Astrocyte of the cerebellum (primary cell): ENCODE measurements around the gene RPH3AL.
"Not testable (repeated sequence)": the region's sequence is repeated elsewhere in the genome, so short reads cannot be mapped to it uniquely, and the experiment has no call there.

Source experiments
- DNase-seq: peaks from one replicate; pipeline ENCODE4 v3.0.0-alpha.2; 2011; ENCODE audit warnings: low read depth
- H3K4me3 ChIP-seq: 2 replicates; pipeline ENCODE4 v1.5.1; 2011; ENCODE audit warnings: mild to moderate bottlenecking, low read depth, low read length, moderate library complexity
- in situ Hi-C: cut with HindIII; loops from 2 replicates; pipeline ENCODE4 v1.10.0; 2017; ENCODE audit warnings: low sequenced_read_pairs
- TF ChIP-seq, protein P1 (sequence below): IDR thresholded peaks from 2 replicates; pipeline ENCODE4 v1.5.1; 2012; ENCODE audit warnings: low read length, low read depth, moderate library complexity, mild to moderate bottlenecking; ENCODE audit errors: missing control alignments

The RPH3AL gene

DNA sequence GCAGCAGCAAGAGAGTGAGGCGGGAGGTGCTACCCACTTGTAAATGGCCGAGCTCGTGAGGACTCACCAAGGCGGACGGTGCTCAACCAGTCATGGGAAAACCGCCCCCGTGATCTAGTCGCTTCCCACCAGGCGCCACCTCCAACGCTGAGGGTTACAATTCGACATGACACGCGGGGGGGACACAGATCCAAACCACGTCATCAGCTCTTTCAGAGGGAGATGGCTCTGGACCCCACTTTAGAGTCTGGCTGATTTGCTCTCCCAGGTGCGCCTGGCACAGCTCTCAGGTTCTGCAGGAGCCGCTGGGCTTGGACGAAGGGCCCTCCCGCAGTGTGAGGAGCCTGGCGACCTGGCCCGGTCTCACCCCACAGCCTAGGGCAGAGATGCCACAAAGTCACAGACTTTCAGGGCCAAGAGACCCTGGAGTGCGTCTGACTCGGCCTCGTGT lies 150.1 kb downstream of the RPH3AL start:
- no peak for DNase-seq
- TF ChIP-seq, protein P1, sequence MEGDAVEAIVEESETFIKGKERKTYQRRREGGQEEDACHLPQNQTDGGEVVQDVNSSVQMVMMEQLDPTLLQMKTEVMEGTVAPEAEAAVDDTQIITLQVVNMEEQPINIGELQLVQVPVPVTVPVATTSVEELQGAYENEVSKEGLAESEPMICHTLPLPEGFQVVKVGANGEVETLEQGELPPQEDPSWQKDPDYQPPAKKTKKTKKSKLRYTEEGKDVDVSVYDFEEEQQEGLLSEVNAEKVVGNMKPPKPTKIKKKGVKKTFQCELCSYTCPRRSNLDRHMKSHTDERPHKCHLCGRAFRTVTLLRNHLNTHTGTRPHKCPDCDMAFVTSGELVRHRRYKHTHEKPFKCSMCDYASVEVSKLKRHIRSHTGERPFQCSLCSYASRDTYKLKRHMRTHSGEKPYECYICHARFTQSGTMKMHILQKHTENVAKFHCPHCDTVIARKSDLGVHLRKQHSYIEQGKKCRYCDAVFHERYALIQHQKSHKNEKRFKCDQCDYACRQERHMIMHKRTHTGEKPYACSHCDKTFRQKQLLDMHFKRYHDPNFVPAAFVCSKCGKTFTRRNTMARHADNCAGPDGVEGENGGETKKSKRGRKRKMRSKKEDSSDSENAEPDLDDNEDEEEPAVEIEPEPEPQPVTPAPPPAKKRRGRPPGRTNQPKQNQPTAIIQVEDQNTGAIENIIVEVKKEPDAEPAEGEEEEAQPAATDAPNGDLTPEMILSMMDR: no peak
- in situ Hi-C loops: loop anchor here (5.0 kb wide), 1 partner anchor 90 kb away; no protein-coding TSS in a partner anchor
- no peak overlapping the region for H3K4me3 ChIP-seq

GRCh38 chr17:201736-202135 lies 150.9 kb downstream of the RPH3AL start:
- in situ Hi-C loops: loop anchor here (5.0 kb wide), 1 partner anchor 91 kb away; no protein-coding TSS in a partner anchor
- DNase-seq, H3K4me3 ChIP-seq: not testable (repeated sequence)

GRCh38 chr17:201257-201656 lies 151.3 kb downstream of the RPH3AL start:
- DNase-seq, H3K4me3 ChIP-seq: not testable (repeated sequence)
- in situ Hi-C loops: loop anchor here (5.0 kb wide), 1 partner anchor 91 kb away; no protein-coding TSS in a partner anchor

DNA sequence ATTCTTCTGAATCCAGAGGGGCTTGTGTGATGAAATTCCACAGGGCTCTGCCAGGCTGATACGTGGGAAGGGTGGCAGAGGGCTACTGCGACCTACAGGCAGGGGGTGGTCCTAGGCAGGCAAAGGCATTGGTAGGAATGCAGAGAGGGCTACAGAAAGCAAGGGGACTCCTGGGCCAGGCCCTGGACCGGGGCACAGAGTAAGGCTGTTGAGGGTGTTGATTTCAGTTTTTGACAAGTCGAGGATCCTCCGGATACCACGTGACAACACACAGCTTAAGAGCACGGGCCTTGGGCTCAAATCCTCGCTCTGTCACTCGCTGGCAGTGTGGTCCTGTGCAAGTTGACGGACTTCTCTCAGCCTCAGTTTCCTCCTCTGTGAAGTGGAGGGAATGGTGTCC lies 152.0 kb downstream of the RPH3AL start:
- in situ Hi-C loops: loop anchor here (5.0 kb wide), 1 partner anchor 92 kb away; no protein-coding TSS in a partner anchor
- TF ChIP-seq, protein P1: no peak
- DNase-seq: no peak
- no peak overlapping the region for H3K4me3 ChIP-seq

DNA sequence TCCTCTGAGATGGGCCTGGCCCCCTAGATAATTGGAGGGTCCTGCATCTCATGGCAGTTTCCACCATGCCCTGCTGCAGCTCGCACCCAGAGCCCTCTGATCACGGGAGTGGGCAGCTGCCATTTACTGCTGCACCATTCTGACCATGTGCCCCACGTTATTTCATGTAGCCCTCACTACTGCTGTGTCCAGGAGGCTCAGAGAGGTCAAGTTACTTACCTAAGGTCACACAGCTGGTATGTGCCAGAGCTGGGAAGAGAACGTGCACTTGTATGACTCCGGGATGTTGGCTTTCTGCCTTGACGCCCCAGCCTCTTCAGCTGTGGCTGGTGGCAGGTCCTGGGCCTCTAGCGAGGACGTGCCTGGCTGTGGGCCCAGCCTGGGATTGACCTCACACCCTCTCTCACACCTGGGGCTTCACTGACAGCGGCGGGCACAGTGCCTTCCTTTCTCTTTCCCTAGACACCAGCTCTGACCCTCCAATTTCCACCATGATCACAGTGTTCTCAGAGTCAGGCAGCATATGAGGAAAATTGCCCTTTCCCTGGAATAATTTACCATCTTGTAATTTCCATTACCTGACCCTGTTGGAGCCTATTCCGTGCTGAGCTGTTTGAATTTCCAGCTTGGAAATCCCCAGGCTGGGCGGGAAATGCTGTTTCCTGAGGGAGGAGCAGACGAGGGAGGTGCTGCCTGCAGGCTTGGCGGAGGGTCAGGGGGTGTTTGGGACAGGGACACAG lies 152.6 kb downstream of the RPH3AL start:
- TF ChIP-seq, protein P1: no peak
- in situ Hi-C loops: loop anchor here (5.0 kb wide), 1 partner anchor 92 kb away; no protein-coding TSS in a partner anchor
- H3K4me3 ChIP-seq: no peak overlapping the region
- DNase-seq: no peak

DNA sequence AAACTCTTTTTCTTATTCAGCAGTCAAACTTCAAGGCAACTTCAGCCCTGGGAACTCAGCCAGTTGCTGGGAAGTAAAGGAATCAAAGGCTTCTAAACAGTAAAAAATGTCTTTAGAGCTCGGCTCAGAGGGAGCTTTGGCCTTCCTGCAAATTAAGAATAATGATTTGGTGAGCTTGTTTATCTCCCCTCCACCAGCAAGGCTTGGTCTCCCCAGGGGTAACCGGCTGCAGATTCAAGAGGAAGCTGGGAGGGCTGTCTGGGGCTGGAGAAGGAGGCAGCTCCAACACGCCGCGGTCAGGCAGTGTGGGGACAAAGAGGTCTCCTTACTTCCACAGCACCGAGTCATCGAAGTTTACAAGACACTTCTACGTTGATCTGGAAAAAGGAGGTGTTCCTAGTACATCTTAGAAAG lies 153.4 kb downstream of the RPH3AL start:
- TF ChIP-seq, protein P1: no peak
- in situ Hi-C loops: no loop called here
- no peak for DNase-seq
- no peak overlapping the region for H3K4me3 ChIP-seq

DNA sequence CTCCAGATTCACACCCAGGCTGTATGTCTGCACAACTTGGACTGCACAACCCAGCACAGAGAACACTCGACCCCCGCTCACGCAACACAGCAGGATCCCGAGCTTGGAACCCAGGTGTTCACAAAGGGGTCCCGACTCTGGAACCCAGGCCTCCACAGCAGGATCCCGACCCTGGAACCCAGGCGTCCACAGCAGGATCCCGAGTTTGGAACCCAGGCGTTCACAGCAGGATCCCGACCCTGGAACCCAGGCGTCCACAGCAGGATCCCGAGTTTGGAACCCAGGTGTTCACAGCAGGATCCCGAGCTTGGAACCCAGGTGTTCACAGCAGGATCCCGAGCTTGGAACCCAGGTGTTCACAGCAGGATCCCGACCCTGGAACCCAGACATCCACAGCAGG lies 154.4 kb downstream of the RPH3AL start:
- in situ Hi-C loops, DNase-seq, H3K4me3 ChIP-seq: not testable (repeated sequence)

- no peak overlapping the region for H3K4me3 ChIP-seq
- in situ Hi-C loops: no loop called here
- TF ChIP-seq, protein P1: no peak
- no peak for DNase-seq
Measured at GRCh38 chr17:197352-197751, 155.3 kb downstream of the RPH3AL start.
